A549 (cell line): ENCODE results near the gene CRB2.

ENCODE experiments used
- EP300 ChIP-seq, 2 experiments: fragments of >200 bp; sonication (Bioruptor Twin); formaldehyde crosslinking; IDR thresholded peaks; 2 replicates in 1 of 2; 3 replicates in 1 of 2; pipeline ENCODE4 v1.6.1; 2016 to 2017
- RFX5 ChIP-seq: fragments of 450-650 bp; IDR thresholded peaks from 2 replicates; pipeline ENCODE4 v1.7.1; 2014; ENCODE audit warnings: antibody characterized with exemption, mild to moderate bottlenecking, moderate library complexity

DNA sequence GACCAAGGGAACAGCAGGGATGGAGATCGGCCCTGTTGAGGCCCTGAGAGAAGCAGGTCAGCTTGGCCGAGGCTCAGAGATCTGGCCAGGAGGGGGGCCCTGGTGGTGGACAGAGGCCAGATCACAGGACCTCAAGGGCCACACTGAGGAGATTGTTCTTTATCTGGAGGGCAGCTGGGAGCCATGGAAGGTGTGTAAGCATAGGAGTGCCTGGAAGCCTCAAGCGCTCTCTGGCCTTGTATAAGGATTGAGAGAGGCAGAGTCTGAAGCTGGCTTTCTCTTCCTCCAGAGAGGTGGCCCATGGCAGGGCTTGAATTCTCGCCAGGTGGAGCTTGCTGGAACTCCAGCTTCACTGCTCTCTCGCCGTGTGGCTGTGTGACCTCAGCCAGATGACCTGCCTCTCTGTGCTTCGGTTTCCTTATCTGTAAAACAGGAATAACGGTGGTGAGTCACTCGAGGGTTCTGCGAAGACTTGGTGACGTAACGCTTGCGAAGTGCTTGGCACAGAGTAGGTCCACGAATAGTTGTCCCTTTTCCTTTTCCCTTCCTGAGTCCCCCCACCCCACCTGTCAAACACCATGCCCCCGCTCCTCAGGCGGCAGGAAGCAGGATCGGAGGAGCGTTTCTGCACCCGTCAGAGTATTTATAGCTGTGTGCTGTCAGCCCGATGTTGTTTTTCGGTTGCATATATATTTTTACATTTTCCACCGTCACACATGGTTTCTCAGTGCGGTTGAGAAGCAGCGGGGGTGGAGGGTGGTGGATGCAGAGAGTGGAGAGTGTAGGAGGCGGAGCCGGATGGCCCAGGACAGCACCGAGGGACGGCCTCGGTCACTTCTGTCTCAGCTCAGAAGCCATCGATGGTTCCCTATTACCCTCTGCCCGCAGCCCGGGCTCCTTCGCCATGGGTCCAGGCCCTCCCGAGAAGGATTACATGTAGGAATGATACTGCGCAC is 17.0 kb upstream of the CRB2 start:
- no peak for TF ChIP-seq EP300 (IDR thresholded peaks at IDR 0.05)
- no peak for TF ChIP-seq RFX5
